RCC 7860 (cell line): ENCODE results near the gene KCNJ9.

Source experiments
- DNase-seq: peaks from one replicate; pipeline ENCODE4 v3.0.0-alpha.2; 2015; ENCODE audit warnings: low spot score
- FAIRE-seq: peaks from 2 replicates; lab custom pipeline; 2012; peaks lifted over from hg19 to GRCh38; lab: Jason Lieb, UNC

The KCNJ9 gene

DNA sequence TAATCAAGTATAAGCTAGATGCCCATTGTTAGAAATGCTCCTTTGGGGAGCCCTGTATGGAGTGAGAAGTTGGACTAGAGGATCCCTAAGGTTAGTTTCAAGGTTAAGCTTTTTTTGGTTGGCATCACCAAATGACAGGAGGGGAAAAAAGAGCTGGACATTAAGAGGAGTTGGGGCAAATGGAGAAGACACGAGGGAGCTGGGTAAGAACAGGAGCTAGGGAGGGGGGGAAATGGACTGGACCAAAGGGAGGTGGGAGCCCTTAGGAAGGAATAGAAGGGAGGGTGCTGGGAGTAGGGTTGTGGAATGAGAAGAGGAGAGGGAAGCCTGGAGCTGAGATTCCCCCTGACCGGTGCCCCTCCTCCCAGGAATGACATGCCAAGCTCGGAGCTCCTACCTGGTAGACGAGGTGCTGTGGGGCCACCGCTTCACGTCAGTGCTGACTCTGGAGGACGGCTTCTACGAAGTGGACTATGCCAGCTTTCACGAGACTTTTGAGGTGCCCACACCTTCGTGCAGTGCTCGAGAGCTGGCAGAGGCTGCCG, 5.9 kb downstream of the KCNJ9 start:
- DNase-seq (no peak), FAIRE-seq (no peak)

GRCh38 chr1:160089883-160090282, 8.5 kb downstream of the KCNJ9 start:
- no peak for FAIRE-seq
- no peak for DNase-seq

DNA sequence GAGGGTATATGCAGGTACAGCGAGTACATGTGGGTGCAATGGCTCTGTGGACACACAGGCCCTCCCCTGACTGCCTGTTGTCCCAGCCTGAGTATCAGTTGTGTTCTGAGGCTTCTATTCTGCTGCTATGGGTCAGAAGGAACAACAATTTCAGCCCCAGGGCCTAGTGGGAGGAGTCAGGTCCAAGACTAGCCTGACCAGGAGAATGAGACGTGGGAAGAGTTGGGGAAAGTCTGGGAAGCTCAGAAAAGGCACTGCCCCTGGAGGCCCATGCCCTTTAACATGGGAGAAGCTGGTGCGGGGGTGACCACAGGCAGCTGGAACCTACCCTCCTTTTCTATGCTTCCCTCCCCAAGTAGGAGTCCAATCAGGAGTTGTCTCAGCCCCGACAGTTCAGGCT, 9.4 kb downstream of the KCNJ9 start:
- DNase-seq (no peak), FAIRE-seq (no peak)

- DNase-seq (no peak), FAIRE-seq (no peak)
Observed at GRCh38 chr1:160091666-160092223, 10.4 kb downstream of the KCNJ9 start.

DNA sequence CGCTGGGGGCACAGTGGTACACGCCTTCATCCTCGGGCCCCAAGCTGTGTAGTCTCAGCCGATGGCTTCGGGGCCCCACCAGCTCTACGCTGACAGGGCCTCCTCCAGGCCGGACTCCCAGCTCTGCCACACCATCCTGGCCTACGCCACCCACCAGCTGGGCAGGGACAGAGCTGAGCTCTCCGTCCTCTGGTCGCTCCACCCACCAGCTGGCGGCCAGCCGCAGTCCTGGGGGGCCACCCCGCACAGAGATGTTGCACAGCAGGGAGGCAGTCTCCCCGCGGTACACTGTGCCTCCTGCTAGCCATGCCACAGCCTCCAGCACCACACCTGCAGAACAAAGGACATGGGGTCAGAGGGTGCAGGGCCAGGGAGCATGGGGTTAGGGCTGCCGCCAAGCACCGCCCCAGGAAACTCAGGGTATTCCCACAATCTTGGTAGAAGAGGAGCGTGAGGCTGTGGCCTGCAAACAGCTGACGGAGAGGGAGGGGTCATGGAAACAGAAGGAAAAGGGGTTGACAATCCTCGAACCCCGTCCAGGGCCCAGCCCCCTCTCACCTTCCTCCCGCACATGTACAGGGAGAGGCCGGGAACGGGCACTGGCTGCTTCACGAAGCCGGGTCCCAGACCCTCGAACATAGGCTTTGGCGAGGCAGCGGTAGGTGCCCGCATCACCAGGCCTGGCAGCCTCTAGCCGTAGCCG, 11.2 kb downstream of the KCNJ9 start:
- FAIRE-seq = no peak
- DNase-seq = no peak

DNA sequence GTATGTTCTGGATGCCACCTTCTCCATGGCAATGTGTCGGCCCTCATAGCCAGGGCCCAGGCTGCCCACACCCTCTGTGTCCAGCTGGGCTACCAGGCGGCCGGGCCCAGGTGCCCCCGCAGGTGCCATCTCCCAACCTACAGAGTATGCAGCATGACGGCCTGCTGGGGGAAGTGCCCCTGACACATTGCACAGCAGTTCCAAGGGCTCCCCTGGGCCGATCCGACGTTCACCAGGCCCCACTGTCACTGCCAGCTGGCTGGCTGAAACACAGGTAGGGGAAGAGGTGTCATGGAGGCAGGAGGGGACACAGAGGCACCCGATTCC, 11.7 kb downstream of the KCNJ9 start:
- no peak for DNase-seq
- no peak for FAIRE-seq

GRCh38 chr1:160093624-160094290, 12.4 kb downstream of the KCNJ9 start:
- no peak for DNase-seq
- no peak for FAIRE-seq

GRCh38 chr1:160094291-160094625, 12.9 kb downstream of the KCNJ9 start:
- FAIRE-seq (no peak), DNase-seq (no peak)

- FAIRE-seq (no peak), DNase-seq (no peak)
Observed at GRCh38 chr1:160094806-160095205, 13.5 kb downstream of the KCNJ9 start.

DNA sequence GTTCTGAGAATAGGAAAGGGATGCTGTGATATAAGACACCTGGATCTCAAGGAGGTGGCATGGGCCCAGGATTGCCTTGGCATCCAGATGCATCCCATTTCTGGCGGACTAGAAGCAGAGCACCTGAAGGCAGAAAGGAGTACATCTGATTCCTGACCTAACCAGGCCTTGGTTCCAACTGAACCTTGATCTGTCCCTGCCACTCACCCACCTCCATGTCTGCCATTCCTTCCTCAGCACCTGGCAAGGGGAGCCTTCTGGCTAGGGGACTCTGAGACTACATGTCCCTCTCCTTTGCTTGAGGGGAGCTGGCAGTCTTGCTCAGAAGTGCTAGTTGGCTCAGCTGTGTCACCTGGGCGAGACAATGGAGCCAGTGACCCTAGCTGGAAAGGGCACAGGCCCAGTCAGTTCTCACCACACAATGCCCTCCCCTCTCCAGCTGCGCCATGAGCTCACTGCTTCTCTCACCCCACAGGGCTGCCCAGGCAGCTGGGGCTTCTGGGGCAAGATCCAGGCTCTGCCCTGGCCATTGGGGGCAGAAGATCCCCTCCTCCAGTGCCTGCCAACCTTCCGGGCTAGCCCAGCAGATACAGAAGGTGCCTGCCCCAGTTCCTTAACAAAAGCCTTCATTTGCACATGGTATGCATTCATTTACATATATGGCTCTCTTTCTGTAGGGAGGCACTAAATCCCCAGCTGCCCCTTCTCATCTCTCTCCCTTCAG, 14.2 kb downstream of the KCNJ9 start:
- DNase-seq (no peak), FAIRE-seq (no peak)

DNA sequence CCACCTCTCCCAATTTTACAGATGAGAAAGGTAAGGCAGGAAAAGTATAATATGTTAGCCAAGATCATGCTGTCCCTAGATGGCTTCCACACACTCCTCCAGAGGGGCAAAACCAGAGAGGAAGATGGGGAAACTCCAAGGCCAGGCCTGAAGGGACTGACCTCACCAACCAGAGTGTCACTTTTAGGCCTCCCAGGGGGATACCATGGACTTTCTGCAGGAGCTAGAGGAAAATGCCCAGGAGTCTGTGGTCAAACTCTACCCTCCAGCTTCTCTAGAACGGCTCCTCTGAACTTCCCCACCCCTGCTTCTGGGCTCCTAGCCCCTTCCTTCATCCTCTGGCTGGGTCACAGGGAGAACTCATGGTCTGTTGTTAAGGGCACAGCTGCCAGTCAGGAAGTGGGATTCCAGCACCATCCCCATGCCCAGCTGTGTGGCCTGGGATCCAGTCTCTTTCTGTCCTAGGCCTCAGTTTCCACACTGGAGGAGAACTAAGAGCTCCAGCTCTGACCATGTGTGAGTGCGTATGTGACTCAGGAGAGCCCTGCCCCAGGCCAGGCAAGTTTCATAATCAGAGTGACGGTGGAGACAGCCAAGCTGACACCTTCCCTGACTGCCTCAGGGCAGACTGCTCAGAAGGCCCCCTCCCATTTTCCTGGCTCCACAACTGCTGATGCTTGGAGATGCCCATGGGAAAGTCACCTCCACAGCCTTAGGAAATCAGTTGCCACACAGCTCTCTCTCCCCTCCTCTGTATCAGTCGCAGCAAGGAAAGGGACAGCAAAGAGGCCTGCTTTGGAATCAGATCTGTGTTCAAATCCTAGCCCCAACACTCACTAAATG, 15.2 kb downstream of the KCNJ9 start:
- FAIRE-seq = no peak
- no peak for DNase-seq

DNA sequence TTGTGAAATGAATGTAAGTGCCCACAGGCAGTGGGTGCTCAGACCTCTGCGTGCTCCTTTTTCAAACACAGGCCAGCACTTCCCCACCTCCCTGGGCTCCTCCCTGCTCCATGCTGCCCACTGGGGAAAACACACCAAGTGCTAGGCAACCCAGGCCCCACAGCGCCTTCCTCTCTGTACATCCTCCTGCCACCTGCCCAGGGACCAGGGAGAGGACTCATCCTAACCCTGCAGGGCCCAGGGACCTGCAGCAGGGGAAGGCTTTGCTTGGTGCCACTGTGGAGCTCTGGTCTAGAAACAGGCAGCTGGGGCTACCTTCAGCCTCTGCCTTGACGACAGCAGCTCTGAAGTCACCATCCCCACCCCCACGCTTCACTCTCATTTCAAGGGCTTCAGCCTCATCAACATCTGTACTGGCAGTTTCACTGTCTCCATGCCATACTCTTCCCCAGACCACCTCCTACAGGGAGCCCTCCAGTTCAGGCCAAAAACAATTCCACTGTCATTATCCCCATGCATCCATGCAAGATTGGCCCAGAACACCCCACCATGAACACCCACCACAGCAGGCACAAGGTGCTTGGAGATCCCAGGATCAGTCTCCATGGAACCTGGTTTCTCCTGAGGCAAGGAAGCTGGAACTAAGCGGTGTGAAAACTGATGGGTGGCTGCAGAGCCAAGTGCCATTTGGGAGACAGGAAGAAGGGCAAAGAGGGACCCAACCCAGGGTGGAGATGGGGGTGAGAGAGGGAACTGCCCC, 16.0 kb downstream of the KCNJ9 start:
- no peak for DNase-seq
- FAIRE-seq = no peak

GRCh38 chr1:160097911-160098851, 16.8 kb downstream of the KCNJ9 start, which contains the start of gene IGSF8:
Gene IGSF8 (minus strand): TSS chr1:160098619. CDS start chr1:160098472, 147 bp downstream.
- FAIRE-seq (no peak), DNase-seq (peak; percentile 48)

DNA sequence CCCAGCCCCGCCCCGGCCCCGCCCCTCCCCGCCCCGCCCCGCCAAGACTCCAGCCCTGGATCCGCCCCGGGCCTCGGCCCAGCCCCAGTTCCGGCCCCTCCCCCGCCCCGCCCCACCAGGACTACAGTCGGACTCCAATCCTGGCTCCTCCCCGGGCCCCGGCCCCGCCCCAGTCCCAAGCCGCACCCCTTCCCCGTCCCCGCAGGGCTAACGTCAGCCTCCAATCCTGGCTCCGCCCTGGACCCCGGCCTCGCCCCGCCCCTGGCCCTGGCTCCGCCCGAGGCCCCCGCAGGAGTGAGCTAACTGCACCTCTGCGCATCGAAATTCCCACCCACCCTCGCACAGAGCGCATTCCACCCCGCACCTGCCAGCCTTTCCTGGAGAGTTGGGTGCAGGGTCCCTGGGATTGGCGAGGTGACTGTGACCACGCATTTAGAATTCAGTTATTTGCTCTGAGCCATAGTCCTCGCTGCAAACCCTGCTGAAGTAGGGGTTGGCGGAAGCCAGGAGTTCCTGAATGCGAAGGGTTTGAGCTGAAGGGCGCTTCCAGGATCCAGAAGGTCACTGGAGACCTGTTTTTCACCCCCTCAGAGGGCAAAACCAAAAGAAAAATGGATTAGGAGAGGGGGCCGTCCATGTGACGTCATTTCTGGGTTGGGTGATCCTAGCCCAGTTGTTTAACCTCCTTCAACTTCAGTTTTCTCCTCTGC, 17.7 kb downstream of the KCNJ9 start:
- peak; percentile 79 for DNase-seq
- no peak for FAIRE-seq

DNA sequence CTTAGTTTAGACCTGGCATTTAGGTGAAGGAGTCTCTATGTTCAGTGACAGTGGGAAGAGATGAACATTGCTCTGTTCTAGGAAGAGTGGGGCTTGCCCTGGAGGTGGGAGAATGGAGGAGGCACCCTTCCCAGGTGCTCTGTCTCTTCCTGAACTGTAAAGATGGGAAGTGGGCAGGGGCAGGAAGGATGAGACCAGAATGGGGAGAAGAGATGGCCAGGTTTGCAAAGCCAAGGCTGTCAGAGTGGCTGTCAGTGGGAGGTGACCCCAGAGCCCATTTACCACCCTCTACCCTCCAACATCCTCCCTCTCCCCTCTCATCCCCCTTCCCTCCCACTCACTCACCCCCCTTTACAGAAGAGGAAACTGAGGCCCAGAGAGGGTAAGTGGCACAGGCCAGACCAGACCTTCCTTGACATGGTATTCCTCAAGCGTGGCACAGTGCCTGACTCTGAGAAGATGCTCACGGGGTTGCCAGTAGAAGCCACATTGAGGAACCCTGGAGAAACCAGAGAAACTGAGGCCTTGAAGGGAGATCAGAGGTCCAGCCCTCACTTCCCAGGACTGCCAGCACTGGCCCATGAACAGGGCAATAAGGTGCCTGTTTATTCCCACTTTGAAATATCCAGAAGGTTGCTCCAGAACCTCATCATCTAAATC, 18.5 kb downstream of the KCNJ9 start:
- no peak for FAIRE-seq
- no peak for DNase-seq

GRCh38 chr1:160101037-160101716, 19.8 kb downstream of the KCNJ9 start:
- no peak for FAIRE-seq
- DNase-seq = peak; percentile 68
